PFSK-1 (cell line): Measurements from ENCODE around the gene PDZD2.

Source experiments
- FOXP2 ChIP-seq: optimal IDR thresholded peaks from 2 replicates; pipeline ENCODE3; 2011; ENCODE audit warnings: borderline replicate concordance, control low read depth, inconsistent platforms; ENCODE audit not compliant: insufficient read depth; ENCODE audit errors: extremely low read length, extremely low read depth
- POLR2AphosphoS5 ChIP-seq: IDR thresholded peaks from 2 replicates; pipeline ENCODE4 v1.6.1; 2012; ENCODE audit warnings: low read depth, mild to moderate bottlenecking, control low read depth, low read length, moderate library complexity
- REST ChIP-seq, 2 experiments: IDR thresholded peaks; 2 replicates each; pipeline versions ENCODE4 v1.6.1 to v1.8.0; 2011 to 2012; ENCODE audit warnings: low read depth in 2 of 2, low read length in 2 of 2, control low read depth in 1 of 2, inconsistent platforms in 1 of 2, mild to moderate bottlenecking in 1 of 2, moderate library complexity in 1 of 2; ENCODE audit not compliant: insufficient read depth in 1 of 2
- SIN3A ChIP-seq: IDR thresholded peaks from 2 replicates; pipeline ENCODE4 v1.6.1; 2012; ENCODE audit warnings: mild to moderate bottlenecking, low read length, moderate library complexity, borderline replicate concordance; ENCODE audit not compliant: insufficient read depth
- TAF1 ChIP-seq: IDR thresholded peaks from 2 replicates; pipeline ENCODE4 v1.6.1; 2012; ENCODE audit warnings: low read length, control low read depth, borderline replicate concordance; ENCODE audit not compliant: insufficient read depth

PDZD2 gene

DNA sequence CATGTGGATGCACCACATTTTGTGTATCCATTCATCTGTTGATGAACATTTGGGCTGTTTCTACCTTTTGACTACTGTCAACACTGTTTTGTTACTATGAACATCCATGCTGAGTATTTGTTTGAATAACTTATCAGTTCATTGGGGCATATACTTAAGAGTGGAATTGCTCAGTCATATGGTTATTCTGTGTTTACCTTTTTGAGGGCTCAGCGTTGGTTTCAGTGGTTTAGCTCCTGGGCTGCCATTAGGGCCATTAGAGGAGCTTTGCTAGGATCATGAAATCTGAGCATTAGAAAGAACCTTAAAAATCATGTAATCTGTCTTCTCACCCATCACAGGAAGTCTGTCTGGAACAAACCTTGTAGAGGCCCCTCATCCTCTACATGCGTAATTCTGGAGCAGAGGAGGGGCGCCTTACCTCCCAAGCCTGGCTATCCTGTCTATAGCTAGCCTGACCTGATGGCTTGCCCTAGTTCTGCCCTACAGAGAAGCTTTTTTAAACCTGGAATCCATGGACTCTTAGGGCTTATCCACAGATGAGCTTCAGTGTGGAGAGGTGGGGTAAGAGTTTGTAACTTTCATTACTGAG lies 92.9 kb downstream of the PDZD2 start:
- TF ChIP-seq POLR2AphosphoS5 = no peak
- TF ChIP-seq TAF1 = no peak
- no peak for TF ChIP-seq FOXP2
- TF ChIP-seq REST (IDR thresholded peaks at IDR 0.05; ENCODE audit: insufficient read depth in 1 of 2, low read depth in 2 of 2, low read length in 2 of 2) = no peak
- TF ChIP-seq SIN3A = no peak

- TF ChIP-seq TAF1 (no peak), POLR2AphosphoS5 (no peak), FOXP2 (no peak), SIN3A (no peak), REST (IDR thresholded peaks at IDR 0.05; ENCODE audit: insufficient read depth in 1 of 2, low read depth in 2 of 2, low read length in 2 of 2) (no peak)
These were observed 94.4 kb downstream of the PDZD2 start for GRCh38 chr5:31733371-31733770.

GRCh38 chr5:31736127-31736526 lies 97.2 kb downstream of the PDZD2 start:
- TF ChIP-seq SIN3A (no peak), FOXP2 (no peak), TAF1 (no peak), POLR2AphosphoS5 (no peak), REST (IDR thresholded peaks at IDR 0.05; ENCODE audit: insufficient read depth in 1 of 2, low read depth in 2 of 2, low read length in 2 of 2) (no peak)

DNA sequence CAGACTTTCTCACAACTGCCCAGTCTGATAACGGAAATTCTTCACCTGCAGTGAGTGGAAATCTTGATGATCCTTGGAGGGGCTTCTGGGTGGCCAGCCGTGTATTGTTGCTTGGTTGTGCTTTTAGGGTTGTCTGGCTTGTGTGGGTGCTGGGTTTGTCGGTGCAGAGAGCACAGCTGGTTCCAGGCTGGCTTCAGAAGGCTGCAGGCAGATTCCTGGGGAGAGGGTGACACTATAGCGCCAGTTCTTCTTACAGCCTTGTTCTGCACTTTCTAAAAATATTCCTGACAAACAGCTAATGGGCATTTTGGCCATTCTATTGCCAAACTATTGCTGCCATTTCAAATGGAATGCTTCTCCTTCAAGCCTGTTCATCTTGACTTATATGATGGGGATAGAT lies 99.3 kb downstream of the PDZD2 start:
- TF ChIP-seq POLR2AphosphoS5 = no peak
- TF ChIP-seq TAF1 = no peak
- no peak for TF ChIP-seq SIN3A
- no peak for TF ChIP-seq REST (IDR thresholded peaks at IDR 0.05; ENCODE audit: insufficient read depth in 1 of 2, low read depth in 2 of 2, low read length in 2 of 2)
- TF ChIP-seq FOXP2 = no peak

GRCh38 chr5:31741496-31741895 lies 102.6 kb downstream of the PDZD2 start:
- no peak for TF ChIP-seq REST (IDR thresholded peaks at IDR 0.05; ENCODE audit: insufficient read depth in 1 of 2, low read depth in 2 of 2, low read length in 2 of 2)
- no peak for TF ChIP-seq SIN3A
- TF ChIP-seq FOXP2 = no peak
- TF ChIP-seq TAF1 = no peak
- TF ChIP-seq POLR2AphosphoS5 = no peak
